ENCODE measurements around the gene ZBTB4. TPM values are rescaled to one million over a fixed set of nuclear protein-coding genes. Genes with fewer than 3 reads are reported as not detected.

The ZBTB4 gene
- total and polyA plus RNA-seq, 2 donors from 2014 or later: 23.2 to 64.8 TPM

DNA sequence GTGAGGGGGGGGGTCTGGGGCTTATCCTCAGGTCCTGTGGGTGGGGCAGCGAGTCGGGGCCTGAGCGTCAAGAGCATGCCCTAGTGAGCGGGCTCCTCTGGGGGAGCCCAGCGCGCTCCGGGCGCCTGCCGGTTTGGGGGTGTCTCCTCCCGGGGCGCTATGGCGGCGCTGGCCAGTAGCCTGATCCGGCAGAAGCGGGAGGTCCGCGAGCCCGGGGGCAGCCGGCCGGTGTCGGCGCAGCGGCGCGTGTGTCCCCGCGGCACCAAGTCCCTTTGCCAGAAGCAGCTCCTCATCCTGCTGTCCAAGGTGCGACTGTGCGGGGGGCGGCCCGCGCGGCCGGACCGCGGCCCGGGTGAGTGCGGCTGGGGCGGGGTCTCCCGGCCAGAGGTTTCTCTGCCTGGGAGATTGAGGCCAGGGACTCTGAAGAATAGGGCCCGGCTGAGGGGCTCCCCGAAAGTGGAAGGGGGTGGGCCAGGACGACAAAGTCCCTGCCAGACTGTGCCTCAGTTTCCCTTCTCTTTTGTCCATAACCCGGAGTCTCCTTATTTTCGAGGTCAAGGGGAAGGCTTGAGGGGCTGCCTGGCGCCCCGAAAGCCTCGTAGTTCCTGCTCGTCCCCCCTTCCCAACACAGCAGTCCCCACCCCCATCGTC is 39.8 kb downstream of the ZBTB4 start, which contains the start of gene FGF11:
Gene FGF11, plus strand, starts transcription at position 51 of the 651 bp plus-strand sequence. Its CDS starts 109 bp downstream, at position 160.
- Histone ChIP-seq H3K9me3 (ENCODE audit: control insufficient read depth in 2 of 3, insufficient read depth in 1 of 3, low read length in 3 of 3) (no peaks in the 10 kb centered on the region), H3K4me3 (ENCODE audit: low read length in 3 of 3) (peak within 1 kb of the TSS; percentile 42 to 51 (median 49)), H3K27ac (ENCODE audit: low read depth in 2 of 2, low read length in 2 of 2) (peak within 1 kb of the TSS; percentile 53 to 86), H3K36me3 (ENCODE audit: control insufficient read depth in 2 of 3, insufficient read depth in 3 of 3, low read length in 3 of 3) (no peaks in the 10 kb centered on the region), H3K9ac (ENCODE audit: low read length in 3 of 3) (peak within 1 kb of the TSS in 2 of 3 donors; percentile 55 to 75), H3K27me3 (ENCODE audit: control insufficient read depth, insufficient read depth, low read length) (peaks cover 7% of the 10 kb centered on the region), H3K4me1 (ENCODE audit: control insufficient read depth in 2 of 3, insufficient read depth in 2 of 3, low read depth in 1 of 3, low read length in 3 of 3) (peaks cover 0 to 26% (median 5%) of the 10 kb centered on the region in 3 donors)
- intact Hi-C loops (cut with DNase I): no loop called here
- FAIRE-seq: no peak
- DNase-seq: peak in 3 of 5 donors; percentile 45 to 80 (median 72)
- no peak for TF ChIP-seq CTCF (IDR thresholded peaks at IDR 0.05; ENCODE audit: borderline replicate concordance, extremely low read depth, insufficient read depth)

DNA sequence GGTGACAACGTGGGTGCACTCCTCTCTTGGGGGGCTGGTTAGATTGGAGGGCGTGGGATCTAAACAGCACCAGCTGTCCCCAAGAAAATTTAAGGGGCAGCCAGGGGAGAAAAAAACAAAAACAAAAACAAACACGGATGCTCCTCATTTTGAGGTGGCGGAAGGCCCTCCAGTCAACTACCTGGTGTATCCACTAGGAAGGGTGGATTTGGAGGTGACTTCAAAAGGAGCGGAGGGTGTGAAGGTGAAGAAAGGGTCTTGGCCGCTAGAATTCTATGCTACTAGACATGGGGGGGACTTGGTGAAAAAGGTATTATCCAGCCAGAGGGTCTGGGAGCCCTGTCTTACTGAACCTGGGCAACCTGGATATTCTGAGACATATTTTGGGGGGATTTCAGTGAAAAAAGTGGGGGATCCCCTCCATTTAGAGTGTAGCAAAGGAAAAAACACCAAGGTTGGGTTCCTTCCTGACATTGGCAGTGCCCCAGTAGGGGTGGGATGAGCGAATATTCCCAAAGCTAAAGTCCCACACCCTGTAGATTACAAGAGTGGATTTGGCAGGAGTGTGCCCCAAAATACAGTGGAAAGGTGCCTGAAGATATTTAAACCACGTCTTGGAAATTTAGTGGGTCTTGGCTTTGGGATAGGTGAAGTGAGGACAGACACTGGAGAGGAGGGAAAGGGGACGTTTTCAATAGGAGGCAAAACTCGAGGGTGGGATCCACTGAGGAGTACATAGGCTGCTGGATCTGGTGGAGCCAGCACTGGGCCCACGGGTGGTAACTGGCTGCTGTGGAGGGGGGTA is 40.6 kb downstream of the ZBTB4 start:
- peak in 1 of 5 donors; percentile 38 for DNase-seq
- Histone ChIP-seq H3K27me3 (ENCODE audit: control insufficient read depth, insufficient read depth, low read length) (peaks cover 7% of the 10 kb centered on the region), H3K9ac (ENCODE audit: low read length in 3 of 3) (no peak overlapping the region), H3K36me3 (ENCODE audit: control insufficient read depth in 2 of 3, insufficient read depth in 3 of 3, low read length in 3 of 3) (no peaks in the 10 kb centered on the region), H3K27ac (ENCODE audit: low read depth in 2 of 2, low read length in 2 of 2) (no peak overlapping the region), H3K9me3 (ENCODE audit: control insufficient read depth in 2 of 3, insufficient read depth in 1 of 3, low read length in 3 of 3) (no peaks in the 10 kb centered on the region), H3K4me1 (ENCODE audit: control insufficient read depth in 2 of 3, insufficient read depth in 2 of 3, low read depth in 1 of 3, low read length in 3 of 3) (peaks cover 0 to 26% (median 5%) of the 10 kb centered on the region in 3 donors), H3K4me3 (ENCODE audit: low read length in 3 of 3) (peak overlapping the region in 1 of 3 donors; percentile 48)
- intact Hi-C loops (cut with DNase I): no loop called here
- no peak for TF ChIP-seq CTCF (IDR thresholded peaks at IDR 0.05; ENCODE audit: borderline replicate concordance, extremely low read depth, insufficient read depth)
- no peak for FAIRE-seq

- Histone ChIP-seq H3K9ac (ENCODE audit: low read length in 3 of 3) (peak overlapping the region; percentile 26 to 48 (median 29)), H3K4me3 (ENCODE audit: low read length in 3 of 3) (peak overlapping the region; percentile 42 to 79 (median 52)), H3K27me3 (ENCODE audit: control insufficient read depth, insufficient read depth, low read length) (peaks cover 7% of the 10 kb centered on the region), H3K36me3 (ENCODE audit: control insufficient read depth in 2 of 3, insufficient read depth in 3 of 3, low read length in 3 of 3) (no peaks in the 10 kb centered on the region), H3K4me1 (ENCODE audit: control insufficient read depth in 2 of 3, insufficient read depth in 2 of 3, low read depth in 1 of 3, low read length in 3 of 3) (peaks cover 0 to 26% (median 5%) of the 10 kb centered on the region in 3 donors), H3K27ac (ENCODE audit: low read depth in 2 of 2, low read length in 2 of 2) (peak overlapping the region; percentile 53 to 86), H3K9me3 (ENCODE audit: control insufficient read depth in 2 of 3, insufficient read depth in 1 of 3, low read length in 3 of 3) (no peaks in the 10 kb centered on the region)
- DNase-seq (peak; percentile 62 to 90 (median 80)), FAIRE-seq (no peak)
- no peak for TF ChIP-seq CTCF (IDR thresholded peaks at IDR 0.05; ENCODE audit: borderline replicate concordance, extremely low read depth, insufficient read depth)
- intact Hi-C loops (cut with DNase I): no loop called here
Observed at GRCh38 chr17:7437950-7438614, 41.3 kb downstream of the ZBTB4 start.

All from kidney (tissue), 14 donors.